IPS-11a (cell line): ENCODE data around the gene KCNJ1.

Experiments
- H3K4me3 ChIP-seq: one replicate; pipeline ENCODE4 v1.5.1; 2013; ENCODE audit warnings: low read depth, low read length, control low read depth

KCNJ1 gene

DNA sequence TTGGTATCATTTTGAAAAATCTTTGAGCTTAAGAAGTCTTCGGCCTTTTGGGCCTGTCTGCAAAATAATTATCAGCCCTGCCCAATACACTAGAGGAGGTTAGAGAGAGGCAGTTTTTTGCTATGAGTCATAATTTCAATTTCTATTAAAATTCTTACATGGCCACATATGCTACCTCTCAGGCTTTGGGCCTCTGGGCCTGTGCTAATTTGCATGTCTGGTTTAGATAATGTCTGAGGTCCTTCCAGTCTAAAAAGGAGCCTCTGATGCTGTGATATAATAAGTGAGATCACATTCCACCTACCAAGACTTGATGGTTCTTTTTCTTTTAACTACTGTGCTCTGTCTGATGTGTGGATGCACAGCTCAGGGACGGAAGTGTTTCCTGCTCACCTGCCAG, 70.8 kb downstream of the KCNJ1 start:
- H3K4me3 ChIP-seq, result no peak overlapping the region

DNA sequence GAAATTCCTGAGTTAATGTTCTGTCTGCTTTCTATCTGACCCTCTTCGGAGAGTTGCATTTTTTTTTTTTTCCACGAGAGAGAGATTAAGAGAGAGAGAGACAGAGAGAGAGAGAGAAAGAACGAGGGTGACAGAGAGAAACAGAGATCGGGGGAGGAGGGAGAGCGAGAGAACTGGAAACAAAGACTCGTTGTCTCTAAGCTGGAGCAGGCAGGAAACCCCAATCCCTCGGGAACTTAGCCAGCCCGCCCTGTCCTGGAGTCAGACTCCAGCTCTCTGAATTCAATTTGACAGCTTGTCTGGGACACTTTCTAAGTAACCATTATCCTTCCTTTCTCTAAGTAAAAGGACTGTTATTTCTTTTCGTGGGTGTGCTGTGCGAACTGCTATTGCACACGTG, 76.9 kb downstream of the KCNJ1 start:
- no peak overlapping the region for H3K4me3 ChIP-seq

DNA sequence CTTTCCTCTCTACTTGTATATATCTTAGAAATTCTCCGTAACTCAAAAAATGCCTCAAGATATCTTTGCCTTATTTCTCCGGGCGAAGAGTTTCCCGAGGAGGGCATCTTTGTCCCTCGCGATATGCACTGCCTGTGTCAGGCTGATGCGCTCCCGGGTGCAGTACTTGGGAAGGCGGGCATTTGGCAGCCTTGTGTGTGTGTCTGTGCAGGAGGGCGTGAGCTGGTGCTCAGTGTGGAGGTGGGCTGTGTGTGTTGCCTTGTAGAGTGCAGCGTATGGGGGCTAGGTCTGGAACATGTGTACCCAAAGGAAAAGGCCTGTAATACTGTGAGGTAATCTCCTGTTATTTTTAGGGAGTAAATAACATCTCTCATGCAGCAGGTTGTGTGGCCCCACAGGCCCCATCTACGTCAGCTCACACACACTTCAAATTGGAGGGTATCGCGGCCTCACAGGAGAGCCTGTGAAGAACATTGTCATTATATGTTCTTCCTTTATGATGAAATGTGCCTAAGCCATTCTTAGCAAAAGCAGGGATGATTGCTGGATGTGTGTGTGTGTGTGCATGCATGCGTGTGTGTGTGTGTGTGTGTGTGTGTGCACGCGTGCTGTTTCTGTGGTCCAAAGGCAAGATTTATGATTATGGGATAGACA, 77.5 kb downstream of the KCNJ1 start:
- H3K4me3 ChIP-seq, result no peak overlapping the region
